GM23248 (cell line): ENCODE results near the gene MINDY2. TPM values are rescaled to one million over a fixed set of nuclear protein-coding genes. Genes with fewer than 3 reads are reported as not detected.
"Not testable (repeated sequence)": the region's sequence is repeated elsewhere in the genome, so short reads cannot be mapped to it uniquely, and the experiment has no call there.

Source experiments
- DNase-seq: peaks from one replicate; pipeline ENCODE4 v3.0.0-alpha.2; 2015
- H2AFZ ChIP-seq: fragments of 200-600 bp; sonication (generic); 2 replicates; pipeline ENCODE4 v1.6.1; 2016; ENCODE audit warnings: antibody characterized with exemption
- H3F3A ChIP-seq: fragments of 200-600 bp; sonication (generic); 2 replicates; pipeline ENCODE4 v1.6.1; 2016; ENCODE audit warnings: mild to moderate bottlenecking, antibody characterized with exemption, mixed run types; ENCODE audit not compliant: insufficient read depth
- H3K27ac ChIP-seq: fragments of 200-600 bp; sonication (generic); 2 replicates; pipeline ENCODE4 v1.5.1; 2016; ENCODE audit warnings: mild to moderate bottlenecking
- H3K27me3 ChIP-seq: fragments of 200-600 bp; sonication (generic); replicated peaks from 2 replicates; pipeline ENCODE4 v1.6.1; 2016; ENCODE audit warnings: mild to moderate bottlenecking; ENCODE audit not compliant: insufficient read depth
- H3K36me3 ChIP-seq: fragments of 200-600 bp; sonication (generic); 2 replicates; pipeline ENCODE4 v1.6.1; 2016; ENCODE audit warnings: low read depth, mild to moderate bottlenecking
- H3K4me1 ChIP-seq: fragments of 200-600 bp; sonication (generic); 2 replicates; pipeline ENCODE4 v1.6.1; 2016; ENCODE audit warnings: mild to moderate bottlenecking; ENCODE audit not compliant: insufficient read depth
- H3K4me2 ChIP-seq: fragments of 200-600 bp; sonication (generic); one replicate; pipeline ENCODE4 v1.6.1; 2016; ENCODE audit warnings: mild to moderate bottlenecking; ENCODE audit not compliant: unreplicated experiment
- H3K4me3 ChIP-seq: fragments of 200-600 bp; sonication (generic); 2 replicates; pipeline ENCODE4 v1.5.1; 2016; ENCODE audit warnings: mild to moderate bottlenecking
- H3K79me2 ChIP-seq: fragments of 200-600 bp; sonication (generic); 2 replicates; pipeline ENCODE4 v1.6.1; 2016; ENCODE audit warnings: mild to moderate bottlenecking; ENCODE audit not compliant: insufficient read depth
- H3K9ac ChIP-seq: fragments of 200-600 bp; sonication (generic); 2 replicates; pipeline ENCODE4 v1.6.1; 2016; ENCODE audit warnings: mild to moderate bottlenecking
- H3K9me2 ChIP-seq: fragments of 200-600 bp; sonication (generic); 2 replicates; pipeline ENCODE4 v1.6.1; 2016; ENCODE audit warnings: mixed run types, mild to moderate bottlenecking, moderate library complexity; ENCODE audit not compliant: insufficient read depth
- H3K9me3 ChIP-seq: fragments of 200-600 bp; sonication (generic); one replicate; pipeline ENCODE4 v1.6.1; 2017; ENCODE audit warnings: low read depth
- H4K20me1 ChIP-seq: fragments of 200-600 bp; sonication (generic); 2 replicates; pipeline ENCODE4 v1.6.0; 2016; ENCODE audit not compliant: insufficient read depth
- EZH2 ChIP-seq: fragments of 200-600 bp; sonication (generic); IDR thresholded peaks from 2 replicates; pipeline ENCODE4 v1.6.1; 2018; ENCODE audit warnings: antibody characterized with exemption, mild to moderate bottlenecking; ENCODE audit not compliant: insufficient read depth, poor library complexity, severe bottlenecking
- EZH2phosphoT487 ChIP-seq: fragments of 200-600 bp; sonication (generic); IDR thresholded peaks from 2 replicates; pipeline ENCODE4 v1.6.1; 2018; ENCODE audit warnings: antibody characterized with exemption, moderate library complexity, mild to moderate bottlenecking, low read depth; ENCODE audit not compliant: insufficient read depth
- WGBS, 2 experiments: methylation state at CpG; one replicate each; pipeline ENCODE4 v1.1.6; 2015 to 2017; ENCODE audit warnings: low lambda C conversion rate in 2 of 2, low coverage in 1 of 2; ENCODE audit errors: missing lambda C conversion rate in 2 of 2; 5-methylcytosine and 5-hydroxymethylcytosine counted together
- in situ Hi-C: fragments of 300-500 bp; cut with MboI; formaldehyde crosslinking; loops from 2 replicates; pipeline ENCODE4 v1.15.0; 2020
- polyA plus RNA-seq: library from polyadenylated mRNA; unstranded; fragments of >200 nt; fragmentation: Nextera tagmentation; extraction: Ambion mirVana; gene quantifications from 2 replicates; pipeline ENCODE4 v1.2.1, GENCODE V29; 2016
- total RNA-seq: library from RNA; depleted of rRNA; stranded (reverse); fragments of >200 nt; shearing (Covaris generic); gene quantifications from 2 replicates; pipeline ENCODE4 v1.2.3, GENCODE V29; 2014

MINDY2 gene
- total and polyA plus RNA-seq, 2 experiments from 2014 or later: 28.7 to 47.1 TPM

GRCh38 chr15:58764468-58764867 lies 6.6 kb upstream of the MINDY2 start:
- no peaks in the 10 kb centered on the region for H3K9me2 ChIP-seq
- no peak overlapping the region for H2AFZ ChIP-seq
- no peak overlapping the region for H3K27ac ChIP-seq
- TF ChIP-seq EZH2phosphoT487 (no peak), EZH2 (no peak)
- no peak overlapping the region for H3K4me3 ChIP-seq
- no peaks in the 10 kb centered on the region for H3F3A ChIP-seq
- no peak overlapping the region for H3K4me2 ChIP-seq
- DNase-seq: no peak
- no peaks in the 10 kb centered on the region for H3K4me1 ChIP-seq
- H3K36me3 ChIP-seq: no peaks in the 10 kb centered on the region
- no peaks in the 10 kb centered on the region for H3K27me3 ChIP-seq
- H3K79me2 ChIP-seq: 0 out of 2 replicates have a peak, but pooled peaks cover 4% of the 10 kb centered on the region
- no peak overlapping the region for H3K9ac ChIP-seq
- no peaks in the 10 kb centered on the region for H3K9me3 ChIP-seq
- no peaks in the 10 kb centered on the region for H4K20me1 ChIP-seq
- 75 to 76% methylated on average over 5 of the region's 5 CpGs for WGBS, 2 experiments
- in situ Hi-C loops: no loop called here

GRCh38 chr15:58766290-58766689 lies 4.8 kb upstream of the MINDY2 start:
- Histone ChIP-seq H3K79me2 (0 out of 2 replicates have a peak, but pooled peaks cover 4% of the 10 kb centered on the region), H3K27me3 (no peaks in the 10 kb centered on the region), H3K9ac (no peak overlapping the region), H3K9me3 (no peaks in the 10 kb centered on the region), H3K4me1 (peaks cover 5% of the 10 kb centered on the region; the same call in 1 of the 2 replicates), H4K20me1 (no peaks in the 10 kb centered on the region), H2AFZ (no peak overlapping the region), H3F3A (peaks cover 7% of the 10 kb centered on the region), H3K9me2 (no peaks in the 10 kb centered on the region), H3K4me3 (no peak overlapping the region), H3K4me2 (no peak overlapping the region), H3K27ac (no peak overlapping the region), H3K36me3 (no peaks in the 10 kb centered on the region)
- in situ Hi-C loops: no loop called here
- no peak for TF ChIP-seq EZH2
- TF ChIP-seq EZH2phosphoT487: no peak
- WGBS, 2 experiments: 88 to 94% methylated on average over 5 of the region's 5 CpGs
- DNase-seq: no peak

DNA sequence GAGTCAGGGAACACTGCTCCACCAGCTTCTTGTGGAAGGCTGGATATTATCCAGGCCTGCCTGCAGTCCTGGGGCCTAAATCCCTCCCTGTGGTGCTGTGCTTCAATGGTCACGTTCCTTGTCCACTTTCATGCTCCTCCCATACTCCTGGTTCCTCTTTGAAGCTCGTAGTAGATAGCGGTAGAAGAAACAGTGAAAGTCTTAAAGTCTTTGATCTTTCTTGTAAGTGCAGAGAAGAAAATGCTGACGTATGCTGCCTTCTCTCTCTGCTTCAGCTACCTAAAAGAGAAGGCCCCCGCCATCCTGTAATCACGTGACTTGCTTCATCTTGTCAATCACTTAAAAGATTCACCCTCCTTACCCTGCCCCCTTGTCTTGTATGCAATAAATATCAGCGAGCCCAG lies 2.5 kb upstream of the MINDY2 start:
- H3K4me3 ChIP-seq, H2AFZ ChIP-seq, H3K27ac ChIP-seq, DNase-seq, H3K36me3 ChIP-seq, H3K27me3 ChIP-seq, H4K20me1 ChIP-seq, H3K9me2 ChIP-seq, H3K9ac ChIP-seq, in situ Hi-C loops, H3K9me3 ChIP-seq, H3K4me1 ChIP-seq, H3K4me2 ChIP-seq: not testable (repeated sequence)
- H3F3A ChIP-seq: peaks cover 15% of the 10 kb centered on the region
- peaks cover 25% of the 10 kb centered on the region for H3K79me2 ChIP-seq
- WGBS, 2 experiments: 90% methylated on average over 7 of the region's 7 CpGs

- Histone ChIP-seq H2AFZ (peak overlapping the region; percentile 81), H3K9ac (peak overlapping the region; percentile 80), H3F3A (peaks cover 15% of the 10 kb centered on the region), H3K4me2 (peak overlapping the region; percentile 90), H3K36me3 (no peaks in the 10 kb centered on the region), H3K27ac (peak overlapping the region; percentile 92), H3K79me2 (peaks cover 44% of the 10 kb centered on the region), H3K9me2 (no peaks in the 10 kb centered on the region), H3K9me3 (no peaks in the 10 kb centered on the region), H3K4me3 (peak overlapping the region; percentile 74), H4K20me1 (no peaks in the 10 kb centered on the region), H3K27me3 (no peaks in the 10 kb centered on the region), H3K4me1 (peaks cover 26% of the 10 kb centered on the region)
- TF ChIP-seq EZH2phosphoT487 (no peak), EZH2 (no peak)
- DNase-seq: peak; percentile 91
- in situ Hi-C loops: no loop called here
- WGBS, 2 experiments: 0 to 1% methylated on average over 9 of the region's 9 CpGs
Observed at GRCh38 chr15:58770519-58770856, 614 bp upstream of the MINDY2 start.

GRCh38 chr15:58771621-58772250 lies 634 bp downstream of the MINDY2 start:
- Histone ChIP-seq H3K9me2 (no peaks in the 10 kb centered on the region), H3K9ac (peak overlapping the region; percentile 85), H4K20me1 (no peaks in the 10 kb centered on the region), H3K36me3 (no peaks in the 10 kb centered on the region), H3K9me3 (no peaks in the 10 kb centered on the region), H3K79me2 (peaks cover 56% of the 10 kb centered on the region), H3F3A (peaks cover 15% of the 10 kb centered on the region), H2AFZ (peak overlapping the region; percentile 85), H3K27me3 (no peaks in the 10 kb centered on the region), H3K4me1 (peaks cover 27% of the 10 kb centered on the region), H3K4me2 (peak overlapping the region; percentile 92), H3K4me3 (peak overlapping the region; percentile 86), H3K27ac (peak overlapping the region; percentile 78)
- TF ChIP-seq EZH2phosphoT487: no peak
- no peak for TF ChIP-seq EZH2
- in situ Hi-C loops: no loop called here
- WGBS, 2 experiments: 1 to 2% methylated on average over 35 to 39 of the region's 40 CpGs
- DNase-seq: peak; percentile 58
